Neural progenitor cell (in vitro differentiated cells): Measurements from ENCODE around the gene STAT2. TPM values are rescaled to one million over a fixed set of nuclear protein-coding genes. Genes with fewer than 3 reads are reported as not detected.

Source experiments
- DNase-seq: peaks from one replicate; pipeline ENCODE4 v3.0.0-alpha.2; 2016; ENCODE audit warnings: low spot score
- H2AFZ ChIP-seq: fragments of 200-600 bp; sonication (generic); replicated peaks from 2 replicates; pipeline ENCODE4 v1.6.1; 2016; ENCODE audit warnings: antibody characterized with exemption
- H3F3A ChIP-seq: fragments of 200-600 bp; sonication (generic); 2 replicates; pipeline ENCODE4 v1.6.1; 2016; ENCODE audit warnings: antibody characterized with exemption, low read depth
- H3K27ac ChIP-seq: fragments of 200-600 bp; sonication (generic); 2 replicates; pipeline ENCODE4 v1.5.1; 2016; ENCODE audit warnings: mild to moderate bottlenecking
- H3K27me3 ChIP-seq: fragments of 200-600 bp; sonication (generic); 2 replicates; pipeline ENCODE4 v1.6.1; 2016; ENCODE audit warnings: mild to moderate bottlenecking, moderate library complexity
- H3K36me3 ChIP-seq: fragments of 200-600 bp; sonication (generic); 2 replicates; pipeline ENCODE4 v1.5.1; 2016
- H3K4me1 ChIP-seq: fragments of 200-600 bp; sonication (generic); 2 replicates; pipeline ENCODE4 v1.6.1; 2016; ENCODE audit warnings: mixed run types
- H3K4me2 ChIP-seq: fragments of 200-600 bp; sonication (generic); 2 replicates; pipeline ENCODE4 v1.6.1; 2016
- H3K4me3 ChIP-seq: fragments of 200-600 bp; sonication (generic); 2 replicates; pipeline ENCODE4 v1.5.1; 2016
- H3K79me2 ChIP-seq: fragments of 200-600 bp; sonication (generic); 2 replicates; pipeline ENCODE4 v1.6.1; 2016; ENCODE audit warnings: low read depth
- H3K9ac ChIP-seq: fragments of 200-600 bp; sonication (generic); 2 replicates; pipeline ENCODE4 v1.6.1; 2016
- H3K9me3 ChIP-seq: fragments of 200-600 bp; sonication (generic); 2 replicates; pipeline ENCODE4 v1.5.1; 2016; ENCODE audit warnings: low read depth
- H4K20me1 ChIP-seq: fragments of 200-600 bp; sonication (generic); 2 replicates; pipeline ENCODE4 v1.6.1; 2016; ENCODE audit warnings: low read depth
- H3K27ac Mint-ChIP-seq: 3 replicates; pipeline ENCODE4 v1.8.0; 2021; ENCODE audit warnings: mixed read lengths
- H3K27me3 Mint-ChIP-seq: 2 replicates; pipeline ENCODE4 v1.8.0; 2022; ENCODE audit warnings: low read depth, mild to moderate bottlenecking, inconsistent platforms, moderate library complexity, mixed read lengths; ENCODE audit not compliant: insufficient read depth
- H3K36me3 Mint-ChIP-seq: 3 replicates; pipeline ENCODE4 v1.8.0; 2021; ENCODE audit warnings: mixed read lengths
- H3K4me1 Mint-ChIP-seq: 3 replicates; pipeline ENCODE4 v1.8.0; 2021; ENCODE audit warnings: mixed read lengths
- H3K4me3 Mint-ChIP-seq: 3 replicates; pipeline ENCODE4 v1.8.0; 2021; ENCODE audit warnings: mild to moderate bottlenecking, moderate library complexity, mixed read lengths
- H3K9me3 Mint-ChIP-seq: 3 replicates; pipeline ENCODE4 v1.8.0; 2020; ENCODE audit warnings: mixed read lengths
- CTCF ChIP-seq: fragments of 200-600 bp; sonication (generic); IDR thresholded peaks from 2 replicates; pipeline ENCODE4 v1.5.1; 2017; ENCODE audit warnings: antibody characterized with exemption, mild to moderate bottlenecking
- EZH2 ChIP-seq: fragments of 200-600 bp; sonication (generic); IDR thresholded peaks from 2 replicates; pipeline ENCODE4 v1.6.1; 2017; ENCODE audit warnings: antibody characterized with exemption, mild to moderate bottlenecking, moderate library complexity
- EZH2phosphoT487 ChIP-seq: fragments of 200-600 bp; sonication (generic); IDR thresholded peaks from 2 replicates; pipeline ENCODE4 v1.6.1; 2017; ENCODE audit warnings: antibody characterized with exemption
- total RNA-seq: library from RNA; depleted of rRNA; stranded (reverse); fragments of >200 nt; gene quantifications from 2 replicates; pipeline ENCODE4 v1.2.3, GENCODE V29; 2015; ENCODE audit warnings: low replicate concordance

Gene STAT2
- total RNA-seq, 1 donor from 2014 or later, result 86.4 TPM

DNA sequence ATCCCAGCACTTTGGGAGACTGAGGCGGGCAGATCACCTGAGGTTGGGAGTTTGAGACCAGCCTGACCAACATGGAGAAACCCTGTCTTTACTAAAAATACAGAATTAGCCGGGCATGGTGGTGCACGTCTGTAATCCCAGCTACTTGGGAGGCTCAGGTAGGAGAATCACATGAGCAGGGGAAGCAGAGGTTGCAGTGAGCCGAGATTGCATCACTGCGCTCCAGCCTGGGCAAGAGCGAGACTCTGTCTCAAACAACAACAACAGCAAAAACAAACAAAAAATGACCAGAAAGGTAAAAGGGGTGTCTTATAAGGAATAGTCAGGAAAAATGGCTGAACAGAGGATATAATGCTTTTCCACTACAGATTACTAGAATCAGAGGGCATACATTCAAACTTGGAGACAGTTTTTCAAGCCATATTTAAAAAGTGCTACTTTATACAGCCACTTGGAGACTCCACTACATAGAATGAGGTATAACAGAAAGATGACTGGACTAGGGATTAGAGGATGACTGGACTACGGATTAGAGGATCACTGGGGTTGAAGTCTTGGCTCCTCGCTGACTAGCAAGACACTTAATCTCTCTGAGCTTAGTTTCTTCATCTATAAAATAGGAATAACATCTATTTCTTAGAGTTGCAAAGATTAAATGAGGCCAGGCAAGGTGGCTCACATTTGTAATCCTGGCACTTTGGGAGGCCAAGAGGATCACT is 54.9 kb downstream of the STAT2 start:
- no peaks in the 10 kb centered on the region for H3K9me3 ChIP-seq
- no peak overlapping the region for H3K4me3 ChIP-seq
- H2AFZ ChIP-seq, result no peak overlapping the region
- H3K4me2 ChIP-seq, result no peak overlapping the region
- H3K27me3 ChIP-seq, result no peaks in the 10 kb centered on the region
- DNase-seq, result no peak
- no peak for TF ChIP-seq EZH2
- TF ChIP-seq CTCF, result no peak
- TF ChIP-seq EZH2phosphoT487, result no peak
- no peak overlapping the region for H3K27ac ChIP-seq
- Mint-ChIP-seq H3K27me3 (peaks cover 3% of the 10 kb centered on the region), H3K4me3 (no peak overlapping the region), H3K36me3 (peaks cover 14% of the 10 kb centered on the region), H3K4me1 (peaks cover 8% of the 10 kb centered on the region), H3K27ac (no peak overlapping the region), H3K9me3 (no peaks in the 10 kb centered on the region)
- H3K9ac ChIP-seq, result no peak overlapping the region
- H3F3A ChIP-seq, result peaks cover 44% of the 10 kb centered on the region
- H3K36me3 ChIP-seq, result peaks cover 6% of the 10 kb centered on the region
- H4K20me1 ChIP-seq, result no peaks in the 10 kb centered on the region
- no peaks in the 10 kb centered on the region for H3K4me1 ChIP-seq
- no peaks in the 10 kb centered on the region for H3K79me2 ChIP-seq

GRCh38 chr12:56304276-56304675 is 55.6 kb downstream of the STAT2 start:
- Histone ChIP-seq H3K79me2 (peaks cover 6% of the 10 kb centered on the region), H3K9ac (no peak overlapping the region), H4K20me1 (peaks cover 5% of the 10 kb centered on the region), H3K36me3 (peaks cover 6% of the 10 kb centered on the region), H3K4me3 (no peak overlapping the region), H3K4me2 (no peak overlapping the region), H2AFZ (no peak overlapping the region), H3F3A (peaks cover 51% of the 10 kb centered on the region), H3K4me1 (peaks cover under 1% of the 10 kb centered on the region), H3K9me3 (no peaks in the 10 kb centered on the region), H3K27ac (no peak overlapping the region), H3K27me3 (no peaks in the 10 kb centered on the region)
- TF ChIP-seq EZH2phosphoT487 (no peak), EZH2 (no peak), CTCF (no peak)
- Mint-ChIP-seq H3K9me3 (no peaks in the 10 kb centered on the region), H3K36me3 (peaks cover 12% of the 10 kb centered on the region), H3K4me3 (no peak overlapping the region), H3K4me1 (peaks cover 13% of the 10 kb centered on the region), H3K27me3 (peaks cover 3% of the 10 kb centered on the region), H3K27ac (no peak overlapping the region)
- DNase-seq, result no peak

DNA sequence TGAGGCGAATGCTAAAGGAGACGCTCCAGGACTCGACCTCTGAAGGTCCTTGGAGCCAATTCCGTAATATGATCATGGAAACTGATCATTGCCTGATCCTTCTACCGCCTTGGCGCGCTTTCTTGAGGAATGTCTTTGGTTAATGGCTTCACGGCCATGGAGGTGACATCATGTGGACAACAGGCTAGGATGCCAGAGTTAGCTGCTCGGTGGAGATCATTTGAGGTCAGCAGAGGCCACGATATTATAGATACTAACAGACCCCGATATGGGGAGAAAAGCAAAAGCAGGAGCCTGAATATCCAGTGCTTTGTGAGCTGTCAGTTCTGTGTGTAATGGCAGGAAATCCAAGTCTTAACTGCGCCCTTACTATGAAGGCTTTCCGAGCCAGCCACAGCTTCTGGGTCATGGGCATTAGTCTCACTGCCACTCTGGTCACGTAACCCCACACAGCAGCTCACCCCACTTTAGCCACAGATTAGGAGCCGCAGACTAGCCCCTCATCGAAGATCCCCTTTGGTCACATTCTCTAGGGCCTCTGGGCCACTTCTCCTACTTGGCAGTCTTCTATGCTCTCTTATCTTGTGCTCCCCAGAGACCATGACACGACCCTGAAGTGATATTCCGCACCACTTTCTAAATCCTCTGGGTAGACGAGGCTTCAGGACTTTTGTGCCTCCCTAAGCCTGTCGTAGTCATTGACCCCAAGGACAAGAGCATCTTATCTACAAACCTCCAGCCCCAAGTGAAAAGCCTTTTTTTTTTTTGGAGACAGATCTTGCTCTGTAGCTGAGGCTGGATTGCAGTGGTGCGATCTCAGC is 59.1 kb downstream of the STAT2 start:
- Mint-ChIP-seq H3K9me3 (no peaks in the 10 kb centered on the region), H3K4me3 (peak overlapping the region; percentile 97), H3K36me3 (peaks cover 12% of the 10 kb centered on the region), H3K4me1 (peaks cover 26% of the 10 kb centered on the region), H3K27ac (peak overlapping the region; percentile 66), H3K27me3 (peaks cover 3% of the 10 kb centered on the region)
- H3K4me2 ChIP-seq, result peak overlapping the region; percentile 68
- H3K9me3 ChIP-seq, result no peaks in the 10 kb centered on the region
- H3K9ac ChIP-seq, result no peak overlapping the region
- H3F3A ChIP-seq, result peaks cover 55% of the 10 kb centered on the region
- H3K36me3 ChIP-seq, result peaks cover 5% of the 10 kb centered on the region
- H2AFZ ChIP-seq, result peak overlapping the region; percentile 56
- peaks cover 11% of the 10 kb centered on the region for H3K4me1 ChIP-seq
- peaks cover 32% of the 10 kb centered on the region for H4K20me1 ChIP-seq
- H3K27me3 ChIP-seq, result no peaks in the 10 kb centered on the region
- peak overlapping the region; percentile 95 for H3K4me3 ChIP-seq
- peaks cover 40% of the 10 kb centered on the region for H3K79me2 ChIP-seq
- DNase-seq, result peak; percentile 4
- TF ChIP-seq EZH2phosphoT487 (no peak), EZH2 (no peak), CTCF (no peak)
- peak overlapping the region; percentile 15 for H3K27ac ChIP-seq
